PFSK-1 (cell line): ENCODE measurements around the gene ODAD4.

Experiments used
- POLR2AphosphoS5 ChIP-seq: IDR thresholded peaks from 2 replicates; pipeline ENCODE4 v1.6.1; 2012; ENCODE audit warnings: low read depth, mild to moderate bottlenecking, control low read depth, low read length, moderate library complexity
- REST ChIP-seq, 2 experiments: IDR thresholded peaks; 2 replicates each; pipeline versions ENCODE4 v1.6.1 to v1.8.0; 2011 to 2012; ENCODE audit warnings: low read depth in 2 of 2, low read length in 2 of 2, control low read depth in 1 of 2, inconsistent platforms in 1 of 2, mild to moderate bottlenecking in 1 of 2, moderate library complexity in 1 of 2; ENCODE audit not compliant: insufficient read depth in 1 of 2

DNA sequence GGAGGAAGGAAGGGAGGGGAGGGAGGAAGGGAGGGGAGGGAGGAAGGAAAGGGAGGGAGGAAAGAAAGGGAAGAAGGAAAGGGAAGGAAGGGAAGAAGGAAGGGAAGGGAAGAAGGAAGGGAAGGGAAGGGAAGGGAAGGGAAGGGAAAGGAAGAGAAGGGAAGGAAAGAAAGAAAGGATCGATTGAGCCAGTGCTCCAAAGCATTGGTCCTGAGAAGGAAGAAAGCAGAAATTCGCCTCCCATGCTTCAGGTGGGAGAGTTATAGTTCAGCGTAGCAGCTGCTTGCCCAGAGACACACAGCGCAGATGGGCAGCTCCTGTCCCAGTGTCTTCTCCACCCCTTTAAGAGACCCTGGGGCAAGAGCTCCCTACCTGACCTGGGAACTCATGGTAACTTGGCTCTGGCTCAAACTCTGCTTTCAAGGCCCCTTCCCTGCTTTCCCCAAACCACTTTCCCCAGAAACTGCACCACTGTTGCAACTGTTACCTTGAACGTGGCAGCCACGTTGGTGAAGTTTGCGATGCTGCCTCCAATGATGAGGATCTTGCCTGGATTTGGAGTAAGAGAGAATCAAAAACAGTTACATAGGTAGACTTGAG, 26.1 kb upstream of the ODAD4 start:
- TF ChIP-seq REST (IDR thresholded peaks at IDR 0.05; ENCODE audit: insufficient read depth in 1 of 2, low read depth in 2 of 2, low read length in 2 of 2) (no peak), POLR2AphosphoS5 (no peak)
